Measurements from ENCODE around the gene DLL3. TPM values are rescaled to one million over a fixed set of nuclear protein-coding genes. Genes with fewer than 3 reads are reported as not detected.

DLL3 gene
- total RNA-seq, 6 experiments from 2014 or later, result 0.38 to 0.45 TPM; not detected in 4

DNA sequence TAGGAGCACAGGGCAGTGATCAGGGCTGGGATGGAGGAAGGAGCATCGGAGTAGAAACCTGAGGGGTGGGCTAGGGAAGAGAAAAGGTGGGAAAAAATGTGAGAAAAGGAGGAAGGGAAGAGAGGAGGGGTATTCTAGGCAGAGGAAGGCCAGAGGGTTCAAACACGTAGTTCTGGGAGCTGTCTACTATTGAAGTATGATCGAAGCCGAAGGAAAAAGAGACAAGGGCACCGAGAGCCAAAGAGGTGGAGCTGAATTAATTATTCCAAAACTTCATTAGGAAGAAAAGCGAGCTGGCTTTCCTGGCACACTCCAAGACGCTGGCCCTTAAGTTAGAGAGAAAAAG lies 7.8 kb downstream of the DLL3 start:
- TF ChIP-seq, protein P1, sequence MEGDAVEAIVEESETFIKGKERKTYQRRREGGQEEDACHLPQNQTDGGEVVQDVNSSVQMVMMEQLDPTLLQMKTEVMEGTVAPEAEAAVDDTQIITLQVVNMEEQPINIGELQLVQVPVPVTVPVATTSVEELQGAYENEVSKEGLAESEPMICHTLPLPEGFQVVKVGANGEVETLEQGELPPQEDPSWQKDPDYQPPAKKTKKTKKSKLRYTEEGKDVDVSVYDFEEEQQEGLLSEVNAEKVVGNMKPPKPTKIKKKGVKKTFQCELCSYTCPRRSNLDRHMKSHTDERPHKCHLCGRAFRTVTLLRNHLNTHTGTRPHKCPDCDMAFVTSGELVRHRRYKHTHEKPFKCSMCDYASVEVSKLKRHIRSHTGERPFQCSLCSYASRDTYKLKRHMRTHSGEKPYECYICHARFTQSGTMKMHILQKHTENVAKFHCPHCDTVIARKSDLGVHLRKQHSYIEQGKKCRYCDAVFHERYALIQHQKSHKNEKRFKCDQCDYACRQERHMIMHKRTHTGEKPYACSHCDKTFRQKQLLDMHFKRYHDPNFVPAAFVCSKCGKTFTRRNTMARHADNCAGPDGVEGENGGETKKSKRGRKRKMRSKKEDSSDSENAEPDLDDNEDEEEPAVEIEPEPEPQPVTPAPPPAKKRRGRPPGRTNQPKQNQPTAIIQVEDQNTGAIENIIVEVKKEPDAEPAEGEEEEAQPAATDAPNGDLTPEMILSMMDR (IDR thresholded peaks at IDR 0.05), result no peak
- H3K36me3 Mint-ChIP-seq (ENCODE audit: low read depth), result no peaks in the 10 kb centered on the region
- H3K4me3 Mint-ChIP-seq, result peak overlapping the region; percentile 34; the same call in 1 of the 2 replicates
- H3K27ac Mint-ChIP-seq, result no peak overlapping the region
- H3K27me3 Mint-ChIP-seq (ENCODE audit: insufficient read depth), result peaks cover 39% of the 10 kb centered on the region
- no peaks in the 10 kb centered on the region for H3K9me3 Mint-ChIP-seq
- no peak for DNase-seq
- H3K4me1 Mint-ChIP-seq (ENCODE audit: low read depth), result peaks cover 8% of the 10 kb centered on the region; the same call in 1 of the 2 replicates

DNA sequence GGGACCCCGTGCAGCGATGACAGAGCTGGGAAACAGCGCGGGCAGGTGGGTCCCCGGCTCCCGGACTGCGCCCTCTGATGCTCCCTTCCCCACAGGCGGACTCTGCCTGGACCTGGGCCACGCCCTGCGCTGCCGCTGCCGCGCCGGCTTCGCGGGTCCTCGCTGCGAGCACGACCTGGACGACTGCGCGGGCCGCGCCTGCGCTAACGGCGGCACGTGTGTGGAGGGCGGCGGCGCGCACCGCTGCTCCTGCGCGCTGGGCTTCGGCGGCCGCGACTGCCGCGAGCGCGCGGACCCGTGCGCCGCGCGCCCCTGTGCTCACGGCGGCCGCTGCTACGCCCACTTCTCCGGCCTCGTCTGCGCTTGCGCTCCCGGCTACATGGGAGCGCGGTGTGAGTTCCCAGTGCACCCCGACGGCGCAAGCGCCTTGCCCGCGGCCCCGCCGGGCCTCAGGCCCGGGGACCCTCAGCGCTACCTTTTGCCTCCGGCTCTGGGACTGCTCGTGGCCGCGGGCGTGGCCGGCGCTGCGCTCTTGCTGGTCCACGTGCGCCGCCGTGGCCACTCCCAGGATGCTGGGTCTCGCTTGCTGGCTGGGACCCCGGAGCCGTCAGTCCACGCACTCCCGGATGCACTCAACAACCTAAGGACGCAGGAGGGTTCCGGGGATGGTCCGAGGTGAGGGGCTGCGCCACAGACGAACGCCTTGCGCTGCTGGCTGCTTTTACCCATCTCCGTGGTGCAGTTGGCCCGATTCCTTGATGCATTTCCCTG lies 8.4 kb downstream of the DLL3 start:
- no peaks in the 10 kb centered on the region for H3K9me3 Mint-ChIP-seq
- peaks cover 8% of the 10 kb centered on the region; the same call in 1 of the 2 replicates for H3K4me1 Mint-ChIP-seq (ENCODE audit: low read depth)
- H3K27me3 Mint-ChIP-seq (ENCODE audit: insufficient read depth), result peaks cover 42% of the 10 kb centered on the region

DNA sequence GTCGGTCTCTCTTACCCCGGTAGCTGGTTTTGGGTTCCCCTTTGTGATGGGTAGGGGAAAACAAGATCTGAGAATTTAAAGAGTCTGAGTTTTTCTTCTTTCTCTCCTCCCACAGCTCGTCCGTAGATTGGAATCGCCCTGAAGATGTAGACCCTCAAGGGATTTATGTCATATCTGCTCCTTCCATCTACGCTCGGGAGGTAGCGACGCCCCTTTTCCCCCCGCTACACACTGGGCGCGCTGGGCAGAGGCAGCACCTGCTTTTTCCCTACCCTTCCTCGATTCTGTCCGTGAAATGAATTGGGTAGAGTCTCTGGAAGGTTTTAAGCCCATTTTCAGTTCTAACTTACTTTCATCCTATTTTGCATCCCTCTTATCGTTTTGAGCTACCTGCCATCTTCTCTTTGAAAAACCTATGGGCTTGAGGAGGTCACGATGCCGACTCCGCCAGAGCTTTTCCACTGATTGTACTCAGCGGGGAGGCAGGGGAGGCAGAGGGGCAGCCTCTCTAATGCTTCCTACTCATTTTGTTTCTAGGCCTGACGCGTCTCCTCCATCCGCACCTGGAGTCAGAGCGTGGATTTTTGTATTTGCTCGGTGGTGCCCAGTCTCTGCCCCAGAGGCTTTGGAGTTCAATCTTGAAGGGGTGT lies 9.1 kb downstream of the DLL3 start:
- Mint-ChIP-seq H3K4me3 (peak overlapping the region; percentile 72), H3K27ac (no peak overlapping the region), H3K9me3 (no peaks in the 10 kb centered on the region), H3K4me1 (ENCODE audit: low read depth) (peaks cover 8% of the 10 kb centered on the region; the same call in 1 of the 2 replicates), H3K27me3 (ENCODE audit: insufficient read depth) (peaks cover 42% of the 10 kb centered on the region), H3K36me3 (ENCODE audit: low read depth) (no peaks in the 10 kb centered on the region)
- TF ChIP-seq, protein P1 (IDR thresholded peaks at IDR 0.05), result no peak
- no peak for DNase-seq

More for the DNA sequence above, 8.4 kb downstream of the DLL3 start:
- TF ChIP-seq, protein P1 (IDR thresholded peaks at IDR 0.05), result no peak
- DNase-seq, result no peak
- Mint-ChIP-seq H3K36me3 (ENCODE audit: low read depth) (no peaks in the 10 kb centered on the region), H3K4me3 (peak overlapping the region; percentile 72), H3K27ac (no peak overlapping the region)

DNA sequence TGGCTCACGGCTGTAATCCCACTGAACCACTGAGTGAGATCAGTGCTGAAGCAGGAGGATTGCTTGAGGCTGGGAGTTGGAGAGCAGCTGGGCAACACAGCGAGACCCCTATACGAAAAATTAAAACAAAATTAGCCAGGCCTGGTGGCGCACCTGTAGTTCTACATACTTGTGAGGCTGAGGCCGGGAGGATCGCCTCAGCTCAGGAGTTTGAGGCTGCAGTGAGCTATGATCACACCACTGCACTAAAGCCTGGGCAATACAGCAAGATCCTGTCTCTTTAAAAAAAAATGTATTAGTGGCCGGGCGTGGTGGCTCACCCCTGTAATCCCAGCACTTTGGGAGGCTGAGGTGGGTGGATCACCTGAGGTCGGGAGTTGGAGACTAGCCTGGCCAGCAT lies 9.9 kb downstream of the DLL3 start:
- H3K27me3 Mint-ChIP-seq (ENCODE audit: insufficient read depth), result peaks cover 40% of the 10 kb centered on the region
- no peak for DNase-seq
- no peaks in the 10 kb centered on the region for H3K36me3 Mint-ChIP-seq (ENCODE audit: low read depth)
- H3K4me3 Mint-ChIP-seq, result no peak overlapping the region
- no peaks in the 10 kb centered on the region for H3K9me3 Mint-ChIP-seq
- TF ChIP-seq, protein P1 (IDR thresholded peaks at IDR 0.05), result no peak
- H3K27ac Mint-ChIP-seq, result no peak overlapping the region
- H3K4me1 Mint-ChIP-seq (ENCODE audit: low read depth), result peaks cover 8% of the 10 kb centered on the region; the same call in 1 of the 2 replicates

DNA sequence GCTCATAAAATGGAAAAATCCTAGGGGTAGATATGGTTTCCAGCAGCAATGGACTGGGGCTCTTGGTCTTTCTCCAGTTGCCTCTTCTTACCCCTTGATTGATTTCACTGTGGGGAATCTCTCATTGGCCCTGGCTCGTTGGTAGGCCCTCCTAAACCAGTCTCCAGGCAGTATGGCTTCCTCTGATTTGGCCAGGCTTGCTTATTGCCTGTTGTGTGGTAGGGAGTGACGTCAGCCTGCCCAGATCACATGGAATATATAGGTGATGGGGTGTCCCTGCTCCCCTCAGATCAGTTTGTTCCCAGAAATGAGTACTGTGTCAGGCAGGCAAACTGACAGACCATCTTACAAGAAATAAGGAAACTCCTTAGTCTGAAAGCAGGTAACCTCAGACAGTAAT lies 10.5 kb downstream of the DLL3 start:
- H3K27me3 Mint-ChIP-seq (ENCODE audit: insufficient read depth), result peaks cover 41% of the 10 kb centered on the region

More for the DNA sequence above, 10.5 kb downstream of the DLL3 start:
- H3K4me1 Mint-ChIP-seq (ENCODE audit: low read depth), result peaks cover 8% of the 10 kb centered on the region; the same call in 1 of the 2 replicates
- no peak for DNase-seq
- no peak overlapping the region for H3K4me3 Mint-ChIP-seq
- no peak overlapping the region for H3K27ac Mint-ChIP-seq
- no peaks in the 10 kb centered on the region for H3K9me3 Mint-ChIP-seq
- no peaks in the 10 kb centered on the region for H3K36me3 Mint-ChIP-seq (ENCODE audit: low read depth)
- TF ChIP-seq, protein P1 (IDR thresholded peaks at IDR 0.05), result no peak

Data from HFFc6 (cell line).